Measurements from ENCODE around the gene COL25A1.

Gene COL25A1

DNA sequence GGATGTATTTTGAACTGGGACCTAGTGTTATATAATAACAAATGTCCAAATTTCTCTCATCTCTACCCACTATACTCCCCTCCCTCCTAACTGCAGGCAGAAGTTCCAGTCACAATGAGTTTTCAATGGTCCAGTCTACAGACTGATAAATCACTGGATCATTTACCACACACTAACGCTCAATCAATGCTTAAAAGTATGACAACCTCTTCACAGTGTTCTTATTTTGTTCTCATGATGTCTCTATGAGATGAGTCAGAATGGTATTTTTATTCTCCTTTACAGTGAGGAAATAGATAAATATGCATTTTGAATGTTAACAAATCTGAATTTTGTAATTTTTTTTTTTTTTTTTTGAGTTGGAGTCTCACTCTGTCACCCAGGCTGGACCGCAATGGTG, 455.9 kb downstream of the COL25A1 start:
- no peak for DNase-seq

DNA sequence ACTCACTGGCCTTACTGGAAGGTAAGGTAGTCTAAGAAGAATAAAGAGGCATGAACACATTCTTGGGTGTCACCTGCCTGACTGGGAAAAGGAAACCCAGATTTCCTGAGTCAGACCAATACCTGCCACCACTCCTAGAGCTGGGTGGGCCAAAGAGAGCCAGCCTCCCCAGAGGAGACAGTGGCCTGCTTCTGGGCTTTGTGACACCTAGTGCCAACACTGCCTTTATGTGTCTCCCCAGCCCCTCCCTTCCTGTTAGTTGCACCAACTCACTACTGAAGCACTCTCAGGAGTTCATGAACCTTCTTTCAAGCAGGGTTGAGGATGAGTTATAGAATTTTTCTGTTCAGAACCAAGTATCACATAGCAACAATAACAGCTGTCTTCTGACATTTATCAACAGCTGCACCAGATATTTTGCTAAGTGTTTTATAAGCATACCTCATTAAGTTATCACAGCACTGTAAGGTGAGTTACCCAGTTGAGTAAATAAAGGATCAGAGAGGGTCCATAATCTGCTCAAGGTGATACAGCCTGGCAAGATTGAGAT, 462.0 kb downstream of the COL25A1 start:
- DNase-seq, result no peak

DNA sequence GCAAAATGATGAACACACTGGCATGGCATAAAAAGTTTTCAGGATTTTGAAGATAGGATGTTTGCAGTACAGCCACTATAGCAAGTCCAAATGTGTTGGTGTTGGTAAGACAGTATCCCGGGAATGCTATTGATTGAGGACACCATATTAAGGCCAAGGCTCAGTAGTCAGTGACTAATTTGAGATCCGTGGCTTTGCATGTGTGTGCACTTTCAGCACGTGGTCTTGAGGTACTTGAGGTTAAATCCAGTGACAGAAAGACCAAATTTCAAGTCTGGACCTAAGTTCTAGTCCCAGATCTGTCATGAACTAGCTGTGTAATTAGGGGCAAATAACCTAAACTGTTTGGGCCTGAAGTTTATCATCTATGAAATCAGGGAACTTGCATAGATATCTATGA, 463.1 kb downstream of the COL25A1 start:
- DNase-seq, result no peak

DNA sequence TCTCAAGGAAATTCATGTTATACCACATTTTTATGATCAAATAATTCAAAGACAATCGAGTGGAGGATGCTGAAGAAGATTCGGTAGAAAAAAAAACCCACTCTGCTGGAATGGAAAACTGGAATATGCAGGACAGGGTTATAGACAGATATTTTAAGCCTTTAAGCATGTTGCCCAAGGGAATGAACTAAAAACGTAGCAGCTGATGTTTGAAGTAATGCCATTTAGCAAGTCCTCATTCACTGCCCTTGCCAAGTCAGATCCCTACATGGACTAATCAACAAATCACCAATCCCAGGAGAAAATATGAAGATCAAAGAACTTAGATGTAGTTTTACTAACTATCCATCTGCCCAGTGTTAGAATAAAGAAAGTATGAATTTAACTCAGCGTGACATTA, 464.0 kb downstream of the COL25A1 start:
- no peak for DNase-seq

DNA sequence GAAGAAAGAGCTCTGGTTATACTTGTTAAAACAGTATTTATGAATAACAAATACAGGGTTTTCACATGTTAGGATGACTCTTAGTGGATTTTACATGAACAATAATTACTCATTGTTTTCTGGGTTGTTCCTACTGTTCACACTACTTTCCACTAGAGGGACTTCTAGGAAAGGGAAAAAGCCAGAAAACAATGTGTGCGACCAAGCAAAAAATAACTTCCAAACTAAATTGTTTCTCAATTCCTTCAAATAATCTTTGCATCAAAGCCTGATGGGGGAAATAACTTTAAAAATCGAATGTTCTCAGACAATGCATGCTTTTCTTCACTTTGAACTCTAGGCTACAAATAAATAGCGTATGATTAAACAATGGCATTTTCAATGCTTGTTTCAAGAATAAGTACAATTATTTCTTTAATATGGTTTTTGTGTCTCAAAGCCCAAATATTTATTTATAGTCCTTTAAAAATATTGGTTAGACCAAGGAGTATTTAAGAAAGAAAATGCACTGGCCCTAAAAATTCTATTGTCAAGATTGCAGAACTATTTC, 467.5 kb downstream of the COL25A1 start:
- DNase-seq, result no peak

DNA sequence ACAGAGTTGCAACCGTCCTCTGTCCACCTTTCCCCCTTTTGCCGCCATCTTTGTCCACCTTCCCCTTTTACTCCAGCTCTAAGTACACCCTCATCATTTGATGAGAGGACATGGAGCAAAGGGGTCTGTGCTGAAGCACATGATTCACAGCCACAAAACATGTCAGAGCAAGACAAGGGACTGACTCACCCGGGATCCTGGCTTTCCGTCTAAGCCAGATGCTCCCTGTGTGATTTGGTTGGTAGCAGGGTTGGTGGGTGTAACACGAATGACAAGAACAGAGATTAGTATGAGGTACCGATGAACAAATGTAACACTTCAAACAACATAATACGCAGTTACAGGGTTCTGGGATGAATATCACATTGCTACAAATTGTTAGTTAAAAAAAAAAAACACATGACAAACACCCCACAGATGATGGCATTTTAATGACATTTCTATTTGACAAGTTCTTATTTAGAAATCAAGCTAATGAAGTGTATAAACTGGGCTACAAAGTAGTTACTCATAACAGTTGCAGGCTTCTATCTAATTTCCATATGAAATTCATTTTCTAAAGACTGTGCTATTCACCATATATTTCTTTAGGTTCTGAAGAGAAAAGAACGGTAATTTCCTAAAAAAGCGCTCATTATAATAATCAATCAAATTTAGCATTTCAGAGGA, 468.2 kb downstream of the COL25A1 start:
- no peak for DNase-seq

DNA sequence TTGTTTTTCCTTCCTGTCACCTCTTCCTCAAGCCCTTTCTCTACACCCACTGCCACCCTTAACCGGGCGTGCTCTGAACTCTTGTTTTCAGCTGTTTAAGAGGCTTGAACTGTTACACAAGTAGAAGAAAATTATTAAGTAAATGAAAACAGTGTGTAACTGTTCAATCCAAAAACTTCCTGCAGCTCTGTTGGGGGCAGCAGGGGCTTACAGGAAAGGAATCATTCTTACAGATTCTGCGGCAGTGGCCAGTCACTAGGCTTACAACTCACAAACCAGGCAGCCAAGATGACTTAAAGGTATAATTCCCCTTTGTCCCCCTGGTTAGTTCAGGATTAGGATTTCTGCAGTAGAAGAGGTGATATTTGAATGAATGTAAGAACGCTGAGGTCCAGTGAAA, 469.4 kb downstream of the COL25A1 start:
- DNase-seq, result no peak

DNA sequence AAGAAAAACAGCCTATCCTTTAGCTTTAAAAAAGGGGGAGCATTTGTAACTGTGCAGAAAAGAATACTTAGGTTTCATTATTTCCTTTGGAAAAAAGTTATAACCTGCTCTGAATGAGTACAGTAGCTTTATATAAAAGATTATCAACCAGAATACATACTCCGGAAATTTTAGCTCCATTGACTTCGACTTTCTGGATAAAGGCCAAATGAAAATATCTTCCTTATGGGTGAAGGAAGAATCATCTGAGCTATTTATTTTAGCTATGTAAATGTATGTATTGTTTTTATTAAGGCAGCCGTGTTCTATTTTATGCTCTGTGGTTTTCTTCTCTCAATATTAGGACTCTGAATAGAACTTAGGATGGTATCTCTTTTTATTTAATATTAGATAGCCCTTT, 470.6 kb downstream of the COL25A1 start:
- DNase-seq, result no peak

DNA sequence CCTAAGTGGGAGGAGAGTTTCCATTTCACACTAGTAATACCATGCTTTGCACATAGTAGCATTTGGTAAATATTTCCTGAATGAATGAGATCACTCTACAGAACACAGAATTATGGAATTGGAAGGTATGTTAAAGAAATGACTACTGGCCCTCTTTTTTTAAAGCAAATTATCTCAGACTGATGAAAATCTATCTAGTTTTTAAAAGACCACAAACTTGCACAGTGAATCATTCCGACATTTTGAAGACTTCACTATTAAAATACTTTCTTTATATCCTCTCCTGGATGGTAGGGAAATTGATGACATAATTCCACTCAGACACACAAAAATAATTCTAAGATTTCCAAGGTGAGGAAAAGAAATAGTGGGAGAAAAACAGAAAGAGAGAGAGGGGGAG, 471.2 kb downstream of the COL25A1 start:
- no peak for DNase-seq

DNA sequence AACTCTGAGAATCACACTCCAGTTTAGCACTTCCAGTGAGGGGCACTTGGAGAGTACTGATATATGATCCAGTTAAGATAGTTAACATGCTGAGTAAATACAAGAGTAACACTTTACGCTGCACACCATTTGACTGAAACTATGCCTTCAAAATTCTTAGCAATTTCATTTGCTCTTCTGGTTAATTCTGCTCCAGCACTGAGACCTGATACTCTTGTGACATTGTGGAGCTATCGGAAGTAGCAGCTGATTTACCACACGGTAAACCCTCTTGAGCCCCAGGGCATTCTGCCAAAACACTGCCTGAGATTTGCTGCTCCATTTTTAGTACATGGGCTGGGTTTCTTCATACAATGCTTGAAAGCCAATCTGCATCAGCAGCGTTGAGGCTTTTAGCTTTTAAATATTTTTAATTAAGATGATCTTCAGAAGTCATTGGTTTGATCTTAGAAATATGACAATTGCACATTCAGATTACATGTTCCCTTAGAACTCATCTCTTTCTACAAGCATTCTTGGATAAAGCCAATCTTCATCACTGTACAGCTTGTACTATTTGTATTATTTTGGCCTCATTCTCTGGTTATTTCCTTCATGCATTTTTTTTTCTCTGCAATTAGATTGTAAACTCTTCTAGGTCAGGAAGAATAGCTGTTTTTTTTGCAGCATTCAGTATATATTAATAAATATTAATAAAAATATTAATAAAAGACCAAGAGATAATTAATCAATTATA, 471.8 kb downstream of the COL25A1 start:
- DNase-seq, result no peak

DNA sequence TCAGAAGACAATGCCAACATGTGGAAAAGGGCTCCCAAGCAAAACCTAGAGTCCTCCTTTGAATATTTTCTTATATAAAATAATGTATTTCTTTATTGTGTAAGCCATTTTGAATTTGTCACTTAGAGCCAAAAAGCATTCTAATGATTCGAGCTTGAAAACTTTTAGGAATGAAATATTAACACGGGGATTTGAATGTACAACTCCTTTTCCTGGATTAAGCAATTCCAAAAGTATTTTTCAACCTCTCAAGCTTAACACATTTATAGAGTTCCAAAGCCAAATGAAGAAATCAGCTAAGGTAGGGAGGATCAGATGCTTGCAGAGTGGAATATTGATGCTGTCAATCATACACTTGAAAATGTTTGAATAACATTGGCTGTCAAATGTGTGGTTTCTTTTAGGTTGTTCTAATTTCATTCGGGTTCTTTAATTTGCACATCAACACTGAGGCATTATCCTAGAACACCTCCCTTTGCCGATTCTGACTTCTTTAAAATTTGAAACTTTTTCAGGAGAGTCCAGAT, 472.4 kb downstream of the COL25A1 start:
- DNase-seq, result no peak

DNA sequence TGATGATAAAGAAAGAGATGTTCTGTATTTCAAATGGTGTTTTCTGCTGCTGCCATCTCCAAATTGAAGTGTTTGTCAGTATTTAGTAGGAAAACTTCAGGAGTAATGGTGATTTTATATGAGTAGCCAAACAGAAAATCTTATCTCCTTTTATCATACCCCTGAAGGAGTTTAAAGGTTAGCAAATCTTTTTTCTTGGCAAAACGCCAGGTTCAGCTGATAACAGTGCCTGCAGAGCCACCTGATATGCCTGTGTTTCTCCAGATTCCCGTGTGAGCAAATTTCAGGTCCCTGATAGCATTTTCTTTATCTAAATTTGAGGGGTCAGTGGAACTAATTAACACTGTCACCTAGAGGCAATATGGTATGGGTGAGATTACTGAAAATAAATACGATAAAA, 473.8 kb downstream of the COL25A1 start:
- DNase-seq, result no peak

DNA sequence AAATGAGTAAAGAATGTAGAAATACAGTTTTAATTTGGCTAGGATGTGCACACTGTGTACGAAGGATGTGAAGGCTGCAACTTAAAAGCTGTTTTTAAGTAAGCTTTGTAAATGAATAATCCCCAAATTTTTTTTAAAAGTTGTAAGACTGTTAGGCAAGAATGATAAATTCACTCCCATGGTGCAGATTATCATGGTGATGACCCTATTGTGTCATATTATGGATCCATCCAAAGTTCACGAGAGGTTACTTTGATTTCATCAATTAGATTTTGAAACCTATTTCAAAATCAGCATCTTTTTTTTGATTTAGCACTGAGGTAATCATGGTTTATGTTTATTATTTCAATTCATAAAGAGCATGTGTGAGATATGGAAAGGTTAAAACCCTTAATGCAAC, 476.7 kb downstream of the COL25A1 start:
- no peak for DNase-seq

DNA sequence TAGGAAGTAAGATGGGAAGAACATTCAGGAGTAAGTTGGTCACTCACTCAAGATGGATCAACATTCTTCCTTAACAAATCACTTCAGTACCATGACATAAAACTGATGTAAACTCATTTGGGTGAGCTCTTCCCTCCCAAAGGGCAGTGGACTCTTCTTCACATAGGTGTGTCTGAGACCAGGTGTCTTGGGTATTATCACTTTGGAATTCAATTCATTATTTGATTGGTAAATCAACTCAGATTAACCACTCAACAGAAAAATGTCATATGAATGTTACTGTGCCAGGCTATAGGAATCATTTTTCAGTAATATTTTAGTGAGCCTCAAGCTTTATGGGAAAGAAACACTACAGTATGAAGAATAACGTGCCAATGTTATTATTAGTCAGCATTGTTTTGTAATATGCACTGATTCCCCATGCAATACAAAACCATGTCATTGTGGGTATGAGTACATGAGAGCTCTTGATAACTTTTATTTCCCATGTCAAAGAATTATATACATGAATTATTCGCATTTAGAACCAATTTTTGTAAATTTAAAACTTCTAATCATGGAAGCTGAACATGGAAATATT, 481.0 kb downstream of the COL25A1 start:
- no peak for DNase-seq

DNA sequence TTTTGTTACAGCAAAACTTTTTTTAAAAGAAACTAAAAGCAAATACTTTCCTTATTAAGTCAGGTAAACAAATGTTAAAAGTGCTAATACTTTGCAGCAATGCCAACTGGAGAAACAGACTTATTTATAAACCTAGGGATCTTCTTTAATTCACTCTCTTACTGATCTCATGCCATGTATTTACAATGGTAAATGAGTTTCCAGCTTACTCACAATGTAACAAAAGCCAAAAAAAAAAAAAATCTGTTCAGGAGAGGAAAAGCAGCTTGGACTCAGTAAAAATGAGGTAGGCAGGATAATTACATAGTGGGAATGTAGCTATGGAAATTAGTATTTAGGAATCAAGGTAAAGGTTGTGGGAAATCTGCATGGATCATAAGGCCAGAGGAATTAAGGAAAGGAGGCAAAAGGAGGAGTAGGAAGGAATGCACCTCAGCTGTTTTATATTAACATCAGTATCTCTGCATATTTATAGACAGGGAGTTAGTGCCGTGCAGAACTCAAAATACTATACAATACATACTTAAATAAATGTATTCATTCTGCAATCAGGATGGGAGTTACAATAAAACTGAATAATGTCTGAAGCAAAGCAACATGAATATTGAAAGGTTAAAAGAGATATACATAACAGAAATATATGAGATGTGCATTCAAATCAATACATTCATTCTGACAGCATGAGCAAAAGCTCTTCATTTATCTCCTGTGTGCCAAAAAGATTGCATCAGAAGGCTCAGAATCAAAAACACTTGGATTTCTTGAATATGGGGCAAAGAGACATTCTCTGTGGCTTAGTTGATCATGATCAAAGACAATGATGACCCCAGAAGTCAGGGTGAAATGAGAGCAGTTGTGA, 481.7 kb downstream of the COL25A1 start:
- DNase-seq, result no peak

DNA sequence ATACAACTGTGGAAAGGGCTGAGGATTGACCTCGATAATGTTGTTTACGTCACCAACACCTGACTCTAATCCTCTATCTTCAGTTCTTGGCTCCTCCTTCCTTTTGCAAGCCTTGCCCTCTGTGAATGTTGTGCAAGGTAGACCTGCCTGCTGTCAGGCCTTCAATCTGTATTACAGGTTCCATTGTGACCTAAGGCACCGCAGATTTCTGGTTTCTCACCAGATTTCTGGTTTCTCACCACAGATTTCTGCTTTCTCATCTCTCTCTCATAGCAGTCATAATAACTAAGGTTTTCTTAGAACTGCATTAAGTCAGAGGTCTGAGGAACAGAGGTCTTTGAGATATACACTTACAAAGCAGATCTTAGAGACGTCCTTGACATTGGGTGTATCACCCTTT, 488.1 kb downstream of the COL25A1 start:
- no peak for DNase-seq

DNA sequence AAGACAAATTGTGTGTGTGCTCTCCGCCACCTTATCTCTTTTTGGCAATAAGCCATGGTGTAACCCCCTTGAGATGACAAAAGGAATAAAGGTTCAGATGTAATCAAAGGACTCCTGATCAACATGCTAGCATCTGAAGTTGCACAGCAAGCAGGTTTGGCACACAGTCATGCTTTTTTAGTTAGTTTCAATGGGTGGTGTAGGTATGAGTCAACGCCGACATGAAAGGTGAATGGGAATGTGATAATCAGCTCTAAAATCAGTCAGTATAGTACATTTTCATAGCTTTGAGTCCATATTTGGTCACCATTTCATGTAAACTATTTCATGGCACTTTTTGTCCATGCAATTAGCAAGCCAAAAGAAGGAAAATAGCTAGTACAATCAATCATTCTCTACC, 489.2 kb downstream of the COL25A1 start:
- DNase-seq, result no peak

DNA sequence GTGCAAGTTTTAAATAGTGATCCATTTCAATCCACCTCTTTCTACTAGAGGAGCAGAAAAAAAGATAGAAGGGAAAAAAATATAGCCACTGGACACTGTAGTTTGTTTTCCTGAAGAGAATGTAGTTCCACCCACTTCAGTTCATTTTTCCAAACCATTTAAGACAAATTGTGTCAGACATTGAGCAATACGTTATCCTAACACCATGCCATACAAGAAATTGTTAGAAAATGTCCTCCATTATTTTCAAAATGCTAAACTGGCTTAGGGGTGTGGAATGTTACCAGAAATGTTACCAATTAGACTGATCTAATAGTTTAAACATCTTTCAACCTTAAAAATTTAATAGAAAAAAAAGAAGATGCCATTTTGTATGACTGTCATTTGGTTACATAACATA, 491.0 kb downstream of the COL25A1 start:
- DNase-seq, result no peak

DNA sequence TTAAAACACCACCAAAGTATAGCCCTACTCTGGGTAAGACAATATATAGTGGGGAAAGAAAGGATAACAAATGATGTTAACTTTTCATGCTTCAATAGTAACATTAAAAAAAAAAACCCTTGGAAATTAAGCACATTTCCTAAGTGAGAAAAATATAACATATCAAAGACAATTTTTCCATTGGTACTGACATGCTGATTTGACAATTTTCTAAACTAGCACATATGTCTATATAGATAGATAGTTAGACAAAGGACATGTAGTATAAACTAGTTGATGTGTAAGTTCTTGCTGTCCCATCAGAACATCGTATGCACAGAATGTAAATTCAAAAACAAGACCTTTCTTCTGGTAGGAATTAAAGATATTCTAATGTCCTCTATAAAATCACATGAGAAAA, 492.4 kb downstream of the COL25A1 start:
- DNase-seq, result no peak

DNA sequence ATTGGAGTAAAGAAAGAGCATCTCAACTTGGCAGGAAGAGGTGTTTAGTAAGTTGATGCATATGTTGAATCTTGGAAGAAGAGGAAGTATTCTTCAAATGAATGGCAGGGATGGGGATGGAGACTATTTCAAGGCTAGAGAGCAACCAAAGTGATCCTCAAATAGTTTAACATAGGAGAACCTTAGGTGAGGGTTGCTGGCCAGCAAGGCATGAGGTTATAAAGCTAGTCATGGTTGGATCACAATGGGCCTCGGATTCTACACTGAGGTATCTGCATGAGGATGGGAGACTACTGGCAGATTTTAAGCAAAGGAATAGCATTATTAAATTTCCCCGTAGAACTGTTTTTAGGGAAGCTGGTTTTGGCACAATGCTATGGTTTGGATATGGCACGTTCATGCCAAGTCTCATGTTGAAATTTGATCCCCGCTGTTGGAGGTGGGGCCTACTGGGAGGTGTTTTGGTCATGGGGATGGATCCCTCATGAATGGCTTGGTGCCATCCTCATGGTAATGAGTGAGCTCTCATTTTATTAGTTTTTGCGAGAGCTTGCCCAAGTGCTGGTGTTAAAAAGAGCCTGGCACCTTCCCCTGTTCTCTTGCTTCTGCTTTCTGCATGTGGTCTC, 497.7 kb downstream of the COL25A1 start:
- DNase-seq, result no peak

DNA sequence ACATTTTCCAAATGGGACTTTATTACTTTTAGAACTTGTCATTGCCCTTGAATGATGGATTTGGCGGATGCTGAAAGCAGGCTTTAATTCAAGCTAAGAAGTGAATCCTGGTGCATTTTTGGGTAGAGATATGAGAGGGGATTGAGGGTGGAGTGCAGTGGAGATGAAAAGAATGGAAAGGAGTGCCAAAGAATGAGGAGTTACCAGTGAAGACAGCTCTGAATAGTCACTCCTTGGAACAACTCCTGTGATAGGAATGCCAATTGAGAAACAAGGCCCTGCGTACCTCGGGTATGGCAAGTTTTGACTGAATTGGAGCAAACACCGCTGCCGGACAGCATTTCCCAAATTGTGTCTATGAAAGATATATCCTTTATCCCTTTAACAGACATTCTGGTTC, 503.2 kb downstream of the COL25A1 start:
- no peak for DNase-seq

DNA sequence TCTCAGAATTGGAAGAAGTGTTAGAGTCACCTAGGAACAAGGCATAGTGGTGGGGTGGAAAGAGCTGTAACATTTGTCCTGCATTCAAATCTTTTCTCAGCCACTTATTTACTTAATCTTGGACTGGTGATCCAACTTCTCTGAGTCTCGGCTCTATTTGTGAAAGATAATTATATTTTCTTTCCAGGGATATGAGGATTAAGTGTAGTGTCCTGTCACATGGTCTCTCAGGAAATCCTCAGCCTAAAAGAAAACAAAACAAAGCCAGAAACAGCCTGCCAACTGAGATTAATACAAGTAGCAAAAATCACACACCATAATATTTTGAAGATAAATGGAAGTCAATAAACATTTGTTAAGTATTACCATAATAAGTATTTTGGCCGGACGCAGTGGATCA, 506.3 kb downstream of the COL25A1 start:
- DNase-seq, result no peak
